ENCODE measurements around the gene SRP9.

DNA sequence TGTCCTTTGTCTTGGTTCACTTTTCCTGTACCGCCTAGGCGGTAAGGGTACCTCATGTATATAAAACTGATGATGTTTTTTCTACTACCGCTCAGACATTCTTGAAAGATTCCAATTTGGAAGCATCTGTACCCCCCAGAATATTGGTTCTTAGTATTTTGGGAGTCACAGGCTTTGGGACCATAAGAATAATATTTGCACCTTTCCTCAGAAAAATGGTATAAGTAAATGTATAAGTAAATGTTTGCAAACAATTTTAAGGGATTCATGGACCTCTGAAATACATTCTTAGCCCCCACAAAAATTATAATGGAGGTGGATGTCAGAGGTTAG, 677 bp downstream of the SRP9 start:
- TF ChIP-seq, protein P1, sequence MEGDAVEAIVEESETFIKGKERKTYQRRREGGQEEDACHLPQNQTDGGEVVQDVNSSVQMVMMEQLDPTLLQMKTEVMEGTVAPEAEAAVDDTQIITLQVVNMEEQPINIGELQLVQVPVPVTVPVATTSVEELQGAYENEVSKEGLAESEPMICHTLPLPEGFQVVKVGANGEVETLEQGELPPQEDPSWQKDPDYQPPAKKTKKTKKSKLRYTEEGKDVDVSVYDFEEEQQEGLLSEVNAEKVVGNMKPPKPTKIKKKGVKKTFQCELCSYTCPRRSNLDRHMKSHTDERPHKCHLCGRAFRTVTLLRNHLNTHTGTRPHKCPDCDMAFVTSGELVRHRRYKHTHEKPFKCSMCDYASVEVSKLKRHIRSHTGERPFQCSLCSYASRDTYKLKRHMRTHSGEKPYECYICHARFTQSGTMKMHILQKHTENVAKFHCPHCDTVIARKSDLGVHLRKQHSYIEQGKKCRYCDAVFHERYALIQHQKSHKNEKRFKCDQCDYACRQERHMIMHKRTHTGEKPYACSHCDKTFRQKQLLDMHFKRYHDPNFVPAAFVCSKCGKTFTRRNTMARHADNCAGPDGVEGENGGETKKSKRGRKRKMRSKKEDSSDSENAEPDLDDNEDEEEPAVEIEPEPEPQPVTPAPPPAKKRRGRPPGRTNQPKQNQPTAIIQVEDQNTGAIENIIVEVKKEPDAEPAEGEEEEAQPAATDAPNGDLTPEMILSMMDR (IDR thresholded peaks at IDR 0.05) = no peak
- no peak for TF ChIP-seq POLR2A (IDR thresholded peaks at IDR 0.05)
